ENCODE results near the gene SLC36A1.

The SLC36A1 gene

GRCh38 chr5:151454166-151454565 lies 6.8 kb downstream of the SLC36A1 start:
- Histone ChIP-seq H3K4me2 (ENCODE audit: low read length) (no peak overlapping the region), H3K4me3 (ENCODE audit: low read depth, low read length, poor library complexity, severe bottlenecking) (no peak overlapping the region), H3K4me1 (ENCODE audit: insufficient read depth, low read length, severe bottlenecking) (peaks cover 2% of the 10 kb centered on the region), H2AFZ (ENCODE audit: low read length) (no peak overlapping the region), H3K9ac (ENCODE audit: low read length) (no peak overlapping the region), H3K36me3 (ENCODE audit: insufficient read depth, low read length) (no peaks in the 10 kb centered on the region), H3K79me2 (ENCODE audit: insufficient read depth, low read length) (no peaks in the 10 kb centered on the region), H3K9me3 (ENCODE audit: low read length) (no peaks in the 10 kb centered on the region), H3K9me2 (ENCODE audit: low read depth, low read length) (no peaks in the 10 kb centered on the region), H3K27me3 (ENCODE audit: insufficient read depth, low read length) (no peaks in the 10 kb centered on the region), H3F3A (ENCODE audit: insufficient read depth, low read length) (no peaks in the 10 kb centered on the region), H4K20me1 (ENCODE audit: insufficient read depth, low read length) (no peaks in the 10 kb centered on the region), H3K27ac (ENCODE audit: low read depth, low read length, poor library complexity, severe bottlenecking) (no peak overlapping the region)
- TF ChIP-seq, protein P1, sequence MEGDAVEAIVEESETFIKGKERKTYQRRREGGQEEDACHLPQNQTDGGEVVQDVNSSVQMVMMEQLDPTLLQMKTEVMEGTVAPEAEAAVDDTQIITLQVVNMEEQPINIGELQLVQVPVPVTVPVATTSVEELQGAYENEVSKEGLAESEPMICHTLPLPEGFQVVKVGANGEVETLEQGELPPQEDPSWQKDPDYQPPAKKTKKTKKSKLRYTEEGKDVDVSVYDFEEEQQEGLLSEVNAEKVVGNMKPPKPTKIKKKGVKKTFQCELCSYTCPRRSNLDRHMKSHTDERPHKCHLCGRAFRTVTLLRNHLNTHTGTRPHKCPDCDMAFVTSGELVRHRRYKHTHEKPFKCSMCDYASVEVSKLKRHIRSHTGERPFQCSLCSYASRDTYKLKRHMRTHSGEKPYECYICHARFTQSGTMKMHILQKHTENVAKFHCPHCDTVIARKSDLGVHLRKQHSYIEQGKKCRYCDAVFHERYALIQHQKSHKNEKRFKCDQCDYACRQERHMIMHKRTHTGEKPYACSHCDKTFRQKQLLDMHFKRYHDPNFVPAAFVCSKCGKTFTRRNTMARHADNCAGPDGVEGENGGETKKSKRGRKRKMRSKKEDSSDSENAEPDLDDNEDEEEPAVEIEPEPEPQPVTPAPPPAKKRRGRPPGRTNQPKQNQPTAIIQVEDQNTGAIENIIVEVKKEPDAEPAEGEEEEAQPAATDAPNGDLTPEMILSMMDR (IDR thresholded peaks at IDR 0.05; ENCODE audit: low read length): no peak
- TF ChIP-seq EZH2 (IDR thresholded peaks at IDR 0.05; ENCODE audit: borderline replicate concordance, low read length): no peak

DNA sequence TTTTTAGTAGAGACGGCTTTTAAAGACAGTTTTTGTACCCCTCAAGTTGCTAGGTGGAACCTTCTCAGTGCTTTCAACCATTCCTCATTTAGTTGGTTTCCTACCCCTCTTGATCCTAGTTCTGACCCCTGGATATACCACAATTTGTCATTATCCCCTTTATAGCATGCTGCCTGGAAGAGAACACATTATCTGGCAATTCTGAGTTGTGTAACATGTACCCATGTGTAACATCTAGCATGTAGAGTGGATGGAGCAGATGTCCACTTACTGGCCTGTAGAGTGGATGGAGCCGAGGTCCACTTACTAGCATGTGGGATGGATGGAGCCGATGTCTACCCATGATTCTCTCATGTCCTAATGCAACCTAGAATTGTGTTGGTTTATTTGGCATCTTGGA lies 7.5 kb downstream of the SLC36A1 start:
- Histone ChIP-seq H3K27me3 (ENCODE audit: insufficient read depth, low read length) (no peaks in the 10 kb centered on the region), H3K4me1 (ENCODE audit: insufficient read depth, low read length, severe bottlenecking) (no peaks in the 10 kb centered on the region), H4K20me1 (ENCODE audit: insufficient read depth, low read length) (no peaks in the 10 kb centered on the region), H3K27ac (ENCODE audit: low read depth, low read length, poor library complexity, severe bottlenecking) (no peak overlapping the region), H2AFZ (ENCODE audit: low read length) (no peak overlapping the region), H3K9ac (ENCODE audit: low read length) (no peak overlapping the region), H3F3A (ENCODE audit: insufficient read depth, low read length) (no peaks in the 10 kb centered on the region), H3K9me2 (ENCODE audit: low read depth, low read length) (no peaks in the 10 kb centered on the region), H3K4me3 (ENCODE audit: low read depth, low read length, poor library complexity, severe bottlenecking) (no peak overlapping the region), H3K36me3 (ENCODE audit: insufficient read depth, low read length) (no peaks in the 10 kb centered on the region), H3K9me3 (ENCODE audit: low read length) (no peaks in the 10 kb centered on the region), H3K79me2 (ENCODE audit: insufficient read depth, low read length) (no peaks in the 10 kb centered on the region), H3K4me2 (ENCODE audit: low read length) (no peak overlapping the region)
- no peak for TF ChIP-seq EZH2 (IDR thresholded peaks at IDR 0.05; ENCODE audit: borderline replicate concordance, low read length)
- TF ChIP-seq, protein P1 (IDR thresholded peaks at IDR 0.05; ENCODE audit: low read length): no peak

DNA sequence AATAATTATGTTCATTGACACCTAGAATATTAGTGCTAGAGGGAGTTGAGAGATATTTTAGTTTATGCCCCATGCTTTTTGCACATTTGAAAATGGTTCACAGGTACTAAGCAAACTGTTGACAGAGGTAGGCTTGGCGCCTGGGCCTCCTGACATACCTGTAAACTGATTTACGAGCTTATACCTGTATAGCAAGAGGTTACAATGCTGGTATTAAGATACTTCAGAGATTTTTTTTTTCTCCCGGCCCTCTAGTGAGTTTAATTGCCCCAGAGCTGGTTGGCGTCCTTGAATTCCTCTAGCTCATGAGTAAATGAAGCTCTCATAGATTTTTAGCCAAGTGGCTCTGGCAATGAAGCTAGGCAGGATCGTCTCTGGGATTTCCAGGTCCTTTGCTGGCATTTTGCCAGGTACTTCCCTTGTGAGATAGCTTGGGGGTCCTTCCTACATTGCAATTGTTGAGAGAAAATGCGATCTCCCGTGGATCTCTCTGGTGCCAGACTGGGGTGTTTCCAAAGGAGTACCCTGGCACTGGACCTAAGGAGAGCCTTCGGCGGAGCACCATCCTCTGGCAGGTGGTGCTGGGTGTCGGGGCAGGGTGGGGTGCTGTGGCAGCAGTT lies 9.0 kb downstream of the SLC36A1 start:
- Histone ChIP-seq H3F3A (ENCODE audit: insufficient read depth, low read length) (no peaks in the 10 kb centered on the region), H3K27ac (ENCODE audit: low read depth, low read length, poor library complexity, severe bottlenecking) (no peak overlapping the region), H3K4me2 (ENCODE audit: low read length) (no peak overlapping the region), H3K79me2 (ENCODE audit: insufficient read depth, low read length) (no peaks in the 10 kb centered on the region), H4K20me1 (ENCODE audit: insufficient read depth, low read length) (no peaks in the 10 kb centered on the region), H3K36me3 (ENCODE audit: insufficient read depth, low read length) (no peaks in the 10 kb centered on the region), H3K9me2 (ENCODE audit: low read depth, low read length) (no peaks in the 10 kb centered on the region), H3K9ac (ENCODE audit: low read length) (no peak overlapping the region), H3K9me3 (ENCODE audit: low read length) (no peaks in the 10 kb centered on the region), H3K4me3 (ENCODE audit: low read depth, low read length, poor library complexity, severe bottlenecking) (no peak overlapping the region), H3K27me3 (ENCODE audit: insufficient read depth, low read length) (no peaks in the 10 kb centered on the region), H2AFZ (ENCODE audit: low read length) (no peak overlapping the region), H3K4me1 (ENCODE audit: insufficient read depth, low read length, severe bottlenecking) (no peaks in the 10 kb centered on the region)
- TF ChIP-seq, protein P1 (IDR thresholded peaks at IDR 0.05; ENCODE audit: low read length): no peak
- no peak for TF ChIP-seq EZH2 (IDR thresholded peaks at IDR 0.05; ENCODE audit: borderline replicate concordance, low read length)
